Neutrophil (primary cell): Measurements from ENCODE around the gene RGS17.

Source experiments
- H3K27ac ChIP-seq: fragments of 200-600 bp; sonication (generic); 2 replicates; pipeline ENCODE4 v1.5.1; 2016; ENCODE audit warnings: mild to moderate bottlenecking, moderate library complexity
- H3K27me3 ChIP-seq: fragments of 200-600 bp; sonication (generic); 2 replicates; pipeline ENCODE4 v1.6.0; 2016; ENCODE audit warnings: mild to moderate bottlenecking
- H3K36me3 ChIP-seq: fragments of 200-600 bp; sonication (generic); 2 replicates; pipeline ENCODE4 v1.5.1; 2017
- H3K4me1 ChIP-seq, 2 experiments: fragments of 200-600 bp in 1 of 2; sonication (generic) in 1 of 2; 1 replicate in 1 of 2; 2 replicates in 1 of 2; pipeline versions ENCODE4 v1.5.1 to v1.6.1; 2013 to 2016; ENCODE audit warnings: low read depth in 1 of 2, low read length in 1 of 2, mild to moderate bottlenecking in 1 of 2, moderate library complexity in 1 of 2; ENCODE audit not compliant: control insufficient read depth in 1 of 2, insufficient read depth in 1 of 2
- H3K4me3 ChIP-seq, 2 experiments: fragments of 200-600 bp in 1 of 2; sonication (generic) in 1 of 2; 1 replicate in 1 of 2; 2 replicates in 1 of 2; pipeline ENCODE4 v1.5.1; 2013 to 2016; ENCODE audit warnings: low read depth in 1 of 2, low read length in 1 of 2, mild to moderate bottlenecking in 1 of 2, moderate library complexity in 1 of 2
- H3K9me3 ChIP-seq: fragments of 200-600 bp; sonication (generic); 2 replicates; pipeline ENCODE4 v1.5.1; 2016
- TF ChIP-seq, protein P1 (sequence below): fragments of 200-600 bp; sonication (generic); IDR thresholded peaks from 2 replicates; pipeline ENCODE4 v1.5.1; 2016; ENCODE audit warnings: antibody characterized with exemption

Gene RGS17

GRCh38 chr6:152982904-152983636 is 148.0 kb downstream of the RGS17 start, which contains the start of gene FBXO5:
FBXO5 (minus strand) TSS chr6:152983041; CDS start chr6:152982959, 82 bp downstream.
- H3K27me3 ChIP-seq = no peaks in the 10 kb centered on the region
- no peaks in the 10 kb centered on the region for H3K36me3 ChIP-seq
- peak within 1 kb of the TSS; percentile 81 for H3K27ac ChIP-seq
- H3K9me3 ChIP-seq = no peaks in the 10 kb centered on the region
- TF ChIP-seq, protein P1, sequence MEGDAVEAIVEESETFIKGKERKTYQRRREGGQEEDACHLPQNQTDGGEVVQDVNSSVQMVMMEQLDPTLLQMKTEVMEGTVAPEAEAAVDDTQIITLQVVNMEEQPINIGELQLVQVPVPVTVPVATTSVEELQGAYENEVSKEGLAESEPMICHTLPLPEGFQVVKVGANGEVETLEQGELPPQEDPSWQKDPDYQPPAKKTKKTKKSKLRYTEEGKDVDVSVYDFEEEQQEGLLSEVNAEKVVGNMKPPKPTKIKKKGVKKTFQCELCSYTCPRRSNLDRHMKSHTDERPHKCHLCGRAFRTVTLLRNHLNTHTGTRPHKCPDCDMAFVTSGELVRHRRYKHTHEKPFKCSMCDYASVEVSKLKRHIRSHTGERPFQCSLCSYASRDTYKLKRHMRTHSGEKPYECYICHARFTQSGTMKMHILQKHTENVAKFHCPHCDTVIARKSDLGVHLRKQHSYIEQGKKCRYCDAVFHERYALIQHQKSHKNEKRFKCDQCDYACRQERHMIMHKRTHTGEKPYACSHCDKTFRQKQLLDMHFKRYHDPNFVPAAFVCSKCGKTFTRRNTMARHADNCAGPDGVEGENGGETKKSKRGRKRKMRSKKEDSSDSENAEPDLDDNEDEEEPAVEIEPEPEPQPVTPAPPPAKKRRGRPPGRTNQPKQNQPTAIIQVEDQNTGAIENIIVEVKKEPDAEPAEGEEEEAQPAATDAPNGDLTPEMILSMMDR = peak; percentile 21
- H3K4me1 ChIP-seq = peaks cover 37 to 49% of the 10 kb centered on the region in 2 experiments
- H3K4me3 ChIP-seq = peak within 1 kb of the TSS; percentile 95 to 96

- Histone ChIP-seq H3K27ac (no peak overlapping the region), H3K36me3 (no peaks in the 10 kb centered on the region), H3K4me1 (peaks cover 45 to 56% of the 10 kb centered on the region in 2 experiments), H3K9me3 (no peaks in the 10 kb centered on the region), H3K4me3 (peak overlapping the region; percentile 95 to 96), H3K27me3 (no peaks in the 10 kb centered on the region)
- TF ChIP-seq, protein P1 = no peak
These were observed 148.8 kb downstream of the RGS17 start for GRCh38 chr6:152981989-152982903.

- Histone ChIP-seq H3K36me3 (no peaks in the 10 kb centered on the region), H3K9me3 (no peaks in the 10 kb centered on the region), H3K27me3 (no peaks in the 10 kb centered on the region), H3K4me3 (no peak overlapping the region), H3K27ac (no peak overlapping the region), H3K4me1 (peaks cover 55 to 66% of the 10 kb centered on the region in 2 experiments)
- TF ChIP-seq, protein P1 = no peak
These were observed 149.9 kb downstream of the RGS17 start for GRCh38 chr6:152981219-152981618.

DNA sequence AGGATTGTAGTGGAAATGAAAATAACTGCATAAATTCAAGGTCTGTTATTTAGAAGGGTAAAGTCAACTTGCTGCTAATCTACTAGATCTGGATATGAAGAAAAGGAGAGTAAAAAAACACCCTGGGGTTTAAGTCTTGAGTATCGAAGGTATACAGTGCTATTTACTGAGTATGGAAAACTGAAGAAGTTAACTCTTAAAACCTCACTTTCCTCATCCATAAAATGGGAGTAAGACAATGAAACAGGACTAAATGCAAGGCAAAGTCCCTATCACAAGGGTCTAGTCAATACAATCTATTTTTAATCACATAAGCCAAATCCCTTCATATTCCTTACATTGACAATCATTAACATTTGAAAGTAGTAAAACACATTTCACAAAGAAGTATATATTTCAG is 150.4 kb downstream of the RGS17 start:
- H3K27ac ChIP-seq = no peak overlapping the region
- no peaks in the 10 kb centered on the region for H3K9me3 ChIP-seq
- no peak overlapping the region for H3K4me3 ChIP-seq
- H3K27me3 ChIP-seq = no peaks in the 10 kb centered on the region
- TF ChIP-seq, protein P1 = no peak
- H3K4me1 ChIP-seq = peaks cover 61 to 68% of the 10 kb centered on the region in 2 experiments
- H3K36me3 ChIP-seq = no peaks in the 10 kb centered on the region

GRCh38 chr6:152979116-152979515 is 152.0 kb downstream of the RGS17 start:
- H3K4me1 ChIP-seq = peaks cover 70 to 76% of the 10 kb centered on the region in 2 experiments
- H3K9me3 ChIP-seq = no peaks in the 10 kb centered on the region
- TF ChIP-seq, protein P1 = no peak
- H3K27me3 ChIP-seq = no peaks in the 10 kb centered on the region
- no peaks in the 10 kb centered on the region for H3K36me3 ChIP-seq
- no peak overlapping the region for H3K27ac ChIP-seq
- no peak overlapping the region for H3K4me3 ChIP-seq
